Calu3 (cell line): ENCODE measurements around the gene IRAK1. TPM values are rescaled to one million over a fixed set of nuclear protein-coding genes. Genes with fewer than 3 reads are reported as not detected.

Experiments
- BruUV-seq: library from RNA; stranded (reverse); fragments of 400-500 nt; replicated peaks from 2 replicates; lab custom pipeline; 2021; lab: Mats Ljungman, UMichigan
- CTCF ChIA-PET: fragments of 300-600 bp; sonication (Branson Sonifier 250); formaldehyde crosslinking; loops from one replicate; lab custom pipeline; 2022; ENCODE audit warnings: antibody characterized with exemption; lab: Charles Lee
- DNase-seq: peaks from one replicate; pipeline ENCODE4 v3.0.0; 2022
- H3K27ac Mint-ChIP-seq: one replicate; pipeline ENCODE4 v1.8.0; 2022; ENCODE audit warnings: mixed read lengths; ENCODE audit not compliant: unreplicated experiment
- H3K27me3 Mint-ChIP-seq: one replicate; pipeline ENCODE4 v1.8.0; 2022; ENCODE audit warnings: mixed read lengths; ENCODE audit not compliant: unreplicated experiment
- H3K36me3 Mint-ChIP-seq: one replicate; pipeline ENCODE4 v1.8.0; 2022; ENCODE audit warnings: mild to moderate bottlenecking, moderate library complexity, mixed read lengths; ENCODE audit not compliant: insufficient read depth, unreplicated experiment
- H3K4me1 Mint-ChIP-seq: one replicate; pipeline ENCODE4 v1.8.0; 2022; ENCODE audit warnings: mild to moderate bottlenecking, low read depth, mixed read lengths; ENCODE audit not compliant: unreplicated experiment
- H3K4me3 Mint-ChIP-seq: one replicate; pipeline ENCODE4 v1.8.0; 2022; ENCODE audit warnings: mild to moderate bottlenecking, low read depth, moderate library complexity, mixed read lengths; ENCODE audit not compliant: unreplicated experiment
- H3K9me3 Mint-ChIP-seq: one replicate; pipeline ENCODE4 v1.8.0; 2022; ENCODE audit warnings: low read depth, mixed read lengths; ENCODE audit not compliant: unreplicated experiment
- CTCF ChIP-seq: fragments of 200-600 bp; IDR thresholded peaks from one replicate; pipeline ENCODE4 v1.8.0; 2022; ENCODE audit warnings: antibody characterized with exemption; ENCODE audit not compliant: unreplicated experiment
- intact Hi-C: fragments of 100-400 bp; cut with micrococcal nuclease; formaldehyde crosslinking; loops from one replicate; pipeline ENCODE4 v1.10.0; 2022; ENCODE audit not compliant: unreplicated experiment
- total RNA-seq: library from RNA; stranded (reverse); gene quantifications from 2 replicates; pipeline ENCODE4 v1.2.3, GENCODE V29; 2022

The IRAK1 gene
- total RNA-seq, 1 experiment from 2014 or later, result 194 TPM

DNA sequence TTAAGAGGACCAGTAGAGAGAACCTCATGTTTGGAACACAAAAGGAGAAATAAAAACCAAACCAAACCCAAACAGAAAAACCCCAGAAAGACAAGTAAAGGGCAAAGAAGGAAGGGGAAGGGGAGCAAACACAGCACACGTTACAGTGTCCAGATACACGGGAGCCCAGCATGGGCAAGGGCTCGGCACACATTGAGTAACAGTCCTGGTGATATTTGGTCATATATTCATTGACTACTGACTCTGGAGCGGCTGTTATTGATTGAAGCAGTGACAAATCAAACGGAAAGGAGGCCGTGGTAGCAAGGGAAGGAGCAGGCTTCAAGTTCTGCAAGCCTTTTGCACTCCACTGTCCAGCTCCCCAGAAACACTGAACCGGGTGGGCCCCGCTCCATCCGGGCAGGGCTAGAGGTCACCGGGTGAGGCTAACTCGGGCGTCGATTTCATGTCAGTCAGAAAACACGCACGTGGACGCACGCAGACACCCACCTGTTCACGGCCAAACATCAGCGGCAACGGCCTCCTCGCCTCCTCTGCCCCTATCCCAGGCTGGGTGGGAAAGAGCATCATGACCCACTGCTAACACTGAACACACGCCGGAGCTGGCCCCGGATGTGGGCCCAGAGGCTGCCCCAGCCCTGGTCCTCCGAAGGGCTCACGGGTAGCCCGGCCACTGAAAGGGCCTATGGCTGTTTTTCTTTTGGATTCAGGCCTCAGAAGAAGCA, 3.7 kb upstream of the IRAK1 start:
- Mint-ChIP-seq H3K4me1 (no peaks in the 10 kb centered on the region), H3K27me3 (no peaks in the 10 kb centered on the region), H3K9me3 (no peaks in the 10 kb centered on the region), H3K4me3 (no peak overlapping the region), H3K36me3 (peaks cover 35% of the 10 kb centered on the region), H3K27ac (no peak overlapping the region)
- no peak for TF ChIP-seq CTCF
- DNase-seq, result no peak
- CTCF ChIA-PET, result no interaction called here
- intact Hi-C loops, result no loop called here
- no TSS peak for BruUV-seq

GRCh38 chrX:154022108-154022507, 2.4 kb upstream of the IRAK1 start:
- CTCF ChIA-PET, result no interaction called here
- no peak overlapping the region for H3K4me3 Mint-ChIP-seq
- H3K36me3 Mint-ChIP-seq, result peaks cover 47% of the 10 kb centered on the region
- no peaks in the 10 kb centered on the region for H3K9me3 Mint-ChIP-seq
- TF ChIP-seq CTCF, result no peak
- intact Hi-C loops, result no loop called here
- no peak for DNase-seq
- no peak overlapping the region for H3K27ac Mint-ChIP-seq
- H3K4me1 Mint-ChIP-seq, result no peaks in the 10 kb centered on the region
- no peaks in the 10 kb centered on the region for H3K27me3 Mint-ChIP-seq
- BruUV-seq, result no TSS peak

- H3K27ac Mint-ChIP-seq, result no peak overlapping the region
- CTCF ChIA-PET, result no interaction called here
- DNase-seq, result no peak
- intact Hi-C loops, result no loop called here
- no peaks in the 10 kb centered on the region for H3K27me3 Mint-ChIP-seq
- no peaks in the 10 kb centered on the region for H3K9me3 Mint-ChIP-seq
- no TSS peak for BruUV-seq
- H3K4me1 Mint-ChIP-seq, result no peaks in the 10 kb centered on the region
- H3K4me3 Mint-ChIP-seq, result no peak overlapping the region
- TF ChIP-seq CTCF, result no peak
- H3K36me3 Mint-ChIP-seq, result peaks cover 42% of the 10 kb centered on the region
These were observed 1.5 kb upstream of the IRAK1 start for GRCh38 chrX:154021131-154021611.

GRCh38 chrX:154020536-154021115, 924 bp upstream of the IRAK1 start:
- H3K36me3 Mint-ChIP-seq, result peaks cover 42% of the 10 kb centered on the region
- TF ChIP-seq CTCF, result no peak
- intact Hi-C loops, result no loop called here
- CTCF ChIA-PET, result no interaction called here
- peak overlapping the region; percentile 96 for H3K27ac Mint-ChIP-seq
- DNase-seq, result no peak
- peak overlapping the region; percentile 84 for H3K4me3 Mint-ChIP-seq
- no peaks in the 10 kb centered on the region for H3K27me3 Mint-ChIP-seq
- no TSS peak for BruUV-seq
- H3K4me1 Mint-ChIP-seq, result no peaks in the 10 kb centered on the region
- H3K9me3 Mint-ChIP-seq, result no peaks in the 10 kb centered on the region
